Ovary (tissue), 3 donors: ENCODE measurements around the gene PRSS48.

ENCODE experiments used
- CTCF ChIP-seq, 3 donors: fragments of 450-650 bp in 2 of 3; fragments of 200-600 bp in 1 of 3; IDR thresholded peaks; one replicate each; pipeline versions ENCODE4 v1.5.1 to v1.8.0; 2016 to 2022; ENCODE audit warnings: antibody characterized with exemption in 3 of 3, mild to moderate bottlenecking in 1 of 3
- EP300 ChIP-seq: sonication (generic); formaldehyde crosslinking; IDR thresholded peaks from one replicate; pipeline ENCODE4 v1.6.1; 2017; ENCODE audit warnings: antibody characterized with exemption
- donor health status: DM: no; HTN: no; CAD: no.

DNA sequence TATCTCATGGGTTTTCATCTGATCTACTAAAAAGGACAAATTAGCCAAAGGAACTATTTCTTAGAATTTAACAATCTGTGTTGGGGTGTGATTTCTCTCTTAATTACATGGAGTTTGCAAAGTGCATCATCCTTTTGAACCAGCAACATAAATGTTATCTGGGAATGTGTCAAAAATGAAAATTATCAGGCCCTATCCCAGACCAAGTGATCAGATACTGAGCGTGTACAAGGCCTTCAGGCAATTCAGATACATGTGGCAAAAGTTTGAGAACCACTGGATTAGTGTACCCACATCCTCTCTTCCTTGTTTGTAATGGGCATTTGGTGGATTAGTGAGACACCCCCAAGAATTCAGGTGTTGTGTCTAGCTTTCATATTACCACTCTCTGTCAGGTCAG, 44.6 kb downstream of the PRSS48 start:
- TF ChIP-seq CTCF (IDR thresholded peaks at IDR 0.05) (no peak), EP300 (no peak)
